GM23338 (cell line): ENCODE data around the gene TSPAN10. TPM values are rescaled to one million over a fixed set of nuclear protein-coding genes. Genes with fewer than 3 reads are reported as not detected.

Experiments
- ATAC-seq: fragments of 200-7000 bp; cut with Tn5 transposase; 3 replicates; pipeline ENCODE4 v1.9.1; 2020
- DNase-seq: peaks from one replicate; pipeline ENCODE4 v3.0.0-alpha.2; 2015; ENCODE audit warnings: low spot score
- H2AFZ ChIP-seq: fragments of 200-600 bp; sonication (generic); 2 replicates; pipeline ENCODE4 v1.8.0; 2016; ENCODE audit warnings: antibody characterized with exemption, mild to moderate bottlenecking, moderate library complexity
- H3F3A ChIP-seq: fragments of 200-600 bp; sonication (generic); replicated peaks from 2 replicates; pipeline ENCODE4 v1.8.0; 2017; ENCODE audit warnings: antibody characterized with exemption, mixed run types, low read depth
- H3K27ac ChIP-seq: fragments of 200-600 bp; sonication (generic); 2 replicates; pipeline ENCODE4 v1.6.1; 2016; ENCODE audit warnings: low read depth
- H3K27me3 ChIP-seq: fragments of 200-600 bp; sonication (generic); 2 replicates; pipeline ENCODE4 v1.8.0; 2016; ENCODE audit warnings: mild to moderate bottlenecking, mixed run types, moderate library complexity; ENCODE audit not compliant: insufficient read depth
- H3K36me3 ChIP-seq: fragments of 200-600 bp; sonication (generic); 2 replicates; pipeline ENCODE4 v1.8.0; 2016; ENCODE audit warnings: mild to moderate bottlenecking; ENCODE audit not compliant: insufficient read depth
- H3K4me1 ChIP-seq: fragments of 200-600 bp; sonication (generic); 2 replicates; pipeline ENCODE4 v1.8.0; 2016; ENCODE audit warnings: mild to moderate bottlenecking, moderate library complexity; ENCODE audit not compliant: insufficient read depth
- H3K4me2 ChIP-seq: fragments of 200-600 bp; sonication (generic); 2 replicates; pipeline ENCODE4 v1.7.1; 2017; ENCODE audit warnings: mixed run types
- H3K4me3 ChIP-seq: fragments of 200-600 bp; sonication (generic); 2 replicates; pipeline ENCODE4 v1.6.1; 2016; ENCODE audit warnings: mixed run types
- H3K79me2 ChIP-seq: fragments of 200-600 bp; sonication (generic); replicated peaks from 2 replicates; pipeline ENCODE4 v1.8.0; 2017; ENCODE audit warnings: mild to moderate bottlenecking; ENCODE audit not compliant: insufficient read depth
- H3K9me2 ChIP-seq: fragments of 200-600 bp; sonication (generic); 2 replicates; pipeline ENCODE4 v1.8.0; 2017; ENCODE audit not compliant: insufficient read depth
- H4K20me1 ChIP-seq: fragments of 200-600 bp; sonication (generic); replicated peaks from 2 replicates; pipeline ENCODE4 v1.8.0; 2017; ENCODE audit warnings: mild to moderate bottlenecking; ENCODE audit not compliant: insufficient read depth
- H3K27ac Mint-ChIP-seq: 2 replicates; pipeline ENCODE4 v1.8.0; 2020; ENCODE audit warnings: inconsistent platforms, mild to moderate bottlenecking, moderate library complexity, mixed read lengths
- H3K27me3 Mint-ChIP-seq: 3 replicates; pipeline ENCODE4 v1.8.0; 2022; ENCODE audit warnings: low read depth, mild to moderate bottlenecking, moderate library complexity, mixed read lengths, inconsistent platforms; ENCODE audit not compliant: insufficient read depth, poor library complexity
- H3K36me3 Mint-ChIP-seq: 3 replicates; pipeline ENCODE4 v1.8.0; 2021; ENCODE audit warnings: low read depth, mild to moderate bottlenecking, inconsistent platforms, moderate library complexity, mixed read lengths
- H3K4me1 Mint-ChIP-seq: 3 replicates; pipeline ENCODE4 v1.8.0; 2020; ENCODE audit warnings: mild to moderate bottlenecking, inconsistent platforms, mixed read lengths
- H3K4me3 Mint-ChIP-seq: 3 replicates; pipeline ENCODE4 v1.8.0; 2021; ENCODE audit warnings: moderate library complexity, mild to moderate bottlenecking, inconsistent platforms, mixed read lengths
- H3K9me3 Mint-ChIP-seq: 3 replicates; pipeline ENCODE4 v1.8.0; 2020; ENCODE audit warnings: moderate library complexity, mild to moderate bottlenecking, inconsistent platforms, mixed read lengths
- CREB1 ChIP-seq: fragments of 250-450 bp; sonication (Bioruptor Pico); IDR thresholded peaks from 2 replicates; pipeline ENCODE4 v1.5.0; 2020; ENCODE audit warnings: low read depth, mild to moderate bottlenecking, moderate library complexity
- ETS1 ChIP-seq: IDR thresholded peaks from 2 replicates; pipeline ENCODE4 v1.6.1; 2016; ENCODE audit warnings: antibody characterized with exemption
- NANOG ChIP-seq: IDR thresholded peaks from 2 replicates; pipeline ENCODE4 v1.6.1; 2016; ENCODE audit warnings: antibody characterized with exemption, borderline replicate concordance
- POLR2AphosphoS5 ChIP-seq: IDR thresholded peaks from 2 replicates; pipeline ENCODE4 v1.6.1; 2016; ENCODE audit warnings: antibody characterized with exemption, low read depth
- REST ChIP-seq: IDR thresholded peaks from one replicate; pipeline ENCODE4 v1.6.1; 2018; ENCODE audit warnings: antibody characterized with exemption; ENCODE audit not compliant: unreplicated experiment
- STAT1 ChIP-seq: IDR thresholded peaks from one replicate; pipeline ENCODE4 v1.6.1; 2016; ENCODE audit warnings: antibody characterized with exemption; ENCODE audit not compliant: unreplicated experiment
- ZNF114 ChIP-seq: fragments of 250-450 bp; sonication (Bioruptor Pico); IDR thresholded peaks from 2 replicates; pipeline ENCODE4 v1.5.0; 2020; ENCODE audit warnings: mild to moderate bottlenecking, moderate library complexity
- ZNF331 ChIP-seq: fragments of 250-450 bp; sonication (Bioruptor Pico); IDR thresholded peaks from 2 replicates; pipeline ENCODE4 v1.5.0; 2020; ENCODE audit warnings: low read depth, mild to moderate bottlenecking, moderate library complexity
- ZNF462 ChIP-seq: fragments of 250-450 bp; sonication (Bioruptor Pico); IDR thresholded peaks from 2 replicates; pipeline ENCODE4 v1.5.0; 2020; ENCODE audit warnings: mild to moderate bottlenecking, moderate library complexity
- polyA plus RNA-seq: library from polyadenylated mRNA; unstranded; fragments of >200 nt; fragmentation: Nextera tagmentation; extraction: Ambion mirVana; gene quantifications from 2 replicates; pipeline ENCODE4 v1.2.1, GENCODE V29; 2016
- total RNA-seq: library from RNA; depleted of rRNA; stranded (reverse); fragments of >200 nt; shearing (Covaris generic); gene quantifications from 2 replicates; pipeline ENCODE4 v1.2.3, GENCODE V29; 2014

Gene TSPAN10
- total and polyA plus RNA-seq, 2 experiments from 2014 or later, result 0.66 to 1.2 TPM

GRCh38 chr17:81650951-81651350 lies 14.0 kb downstream of the TSPAN10 start:
- peaks cover 9% of the 10 kb centered on the region; the same call in 1 of the 3 replicates for H3K9me3 Mint-ChIP-seq
- Histone ChIP-seq H3K4me1 (peaks cover 24% of the 10 kb centered on the region), H4K20me1 (no peaks in the 10 kb centered on the region), H3K4me3 (no peak overlapping the region), H3K79me2 (no peaks in the 10 kb centered on the region), H3K27me3 (peaks cover 34% of the 10 kb centered on the region), H3K4me2 (no peak overlapping the region), H3F3A (peaks cover 13% of the 10 kb centered on the region; the same call in 1 of the 2 replicates), H3K27ac (no peak overlapping the region), H3K36me3 (no peaks in the 10 kb centered on the region), H2AFZ (no peak overlapping the region), H3K9me2 (no peaks in the 10 kb centered on the region)
- peaks cover 14% of the 10 kb centered on the region for H3K4me1 Mint-ChIP-seq
- peaks cover 42% of the 10 kb centered on the region for H3K27me3 Mint-ChIP-seq
- TF ChIP-seq POLR2AphosphoS5, result no peak
- TF ChIP-seq STAT1, result no peak
- H3K4me3 Mint-ChIP-seq, result no peak overlapping the region
- no peak overlapping the region for H3K27ac Mint-ChIP-seq
- no peaks in the 10 kb centered on the region for H3K36me3 Mint-ChIP-seq
- DNase-seq (no peak), ATAC-seq (no peak)

GRCh38 chr17:81651692-81652091 lies 14.7 kb downstream of the TSPAN10 start:
- Mint-ChIP-seq H3K9me3 (peaks cover 9% of the 10 kb centered on the region; the same call in 1 of the 3 replicates), H3K27ac (no peak overlapping the region), H3K4me3 (no peak overlapping the region), H3K27me3 (peaks cover 36% of the 10 kb centered on the region), H3K36me3 (no peaks in the 10 kb centered on the region), H3K4me1 (peaks cover 14% of the 10 kb centered on the region)
- H4K20me1 ChIP-seq, result no peaks in the 10 kb centered on the region
- H3K27me3 ChIP-seq, result peaks cover 32% of the 10 kb centered on the region
- H3K4me3 ChIP-seq, result no peak overlapping the region
- no peaks in the 10 kb centered on the region for H3K36me3 ChIP-seq
- no peak overlapping the region for H3K27ac ChIP-seq
- H3K4me1 ChIP-seq, result peaks cover 24% of the 10 kb centered on the region
- TF ChIP-seq STAT1 (no peak), CREB1 (CRISPR knock-in tag) (no peak), ZNF114 (CRISPR knock-in tag) (no peak), REST (no peak), NANOG (no peak), ETS1 (no peak), ZNF331 (no peak), ZNF462 (CRISPR knock-in tag) (no peak)
- no peak for DNase-seq
- no peak overlapping the region for H3K4me2 ChIP-seq
- no peaks in the 10 kb centered on the region for H3K9me2 ChIP-seq
- no peaks in the 10 kb centered on the region for H3K79me2 ChIP-seq
- peaks cover 12% of the 10 kb centered on the region; the same call in 1 of the 2 replicates for H3F3A ChIP-seq
- no peak for ATAC-seq
- no peak overlapping the region for H2AFZ ChIP-seq
